Activated CD8-positive, alpha-beta memory T cell treated with anti-CD3 and anti-CD28 coated beads for 48 hours (primary cell): ENCODE measurements around the gene SLC4A1AP.

Experiments
- DNase-seq, 3 experiments: peaks; one replicate each; pipeline ENCODE4 v3.0.0-alpha.2; 2020; ENCODE audit warnings: low read depth in 2 of 3, low spot score in 2 of 3

The SLC4A1AP gene

DNA sequence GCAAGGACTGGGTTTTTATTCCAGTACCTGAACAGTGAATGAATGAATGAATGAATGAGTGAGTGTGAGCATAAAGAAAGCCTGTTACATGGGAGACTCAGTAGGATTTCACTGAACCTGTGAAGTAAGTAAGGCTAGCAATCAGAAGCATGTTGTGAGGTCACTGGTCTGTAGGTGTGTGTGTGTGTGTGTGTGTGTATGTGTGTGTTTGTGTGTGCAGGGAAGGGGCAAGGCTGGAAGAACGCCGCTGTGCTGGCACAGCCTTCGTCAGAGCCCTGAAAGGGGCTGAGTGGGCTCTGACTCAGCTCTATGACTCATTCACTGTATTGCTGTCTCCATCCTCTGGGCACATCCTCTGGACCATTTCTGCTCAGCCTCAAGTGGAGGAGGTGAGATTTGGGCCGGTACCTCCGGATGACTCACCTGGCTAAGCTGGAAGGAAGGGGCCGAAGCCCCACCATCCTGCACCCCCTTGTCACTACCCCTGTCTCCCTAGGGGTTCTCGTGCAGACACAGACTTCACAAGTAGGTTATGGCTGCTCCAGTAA, 56.4 kb downstream of the SLC4A1AP start:
- peak in 1 of 3 experiments; percentile 29 for DNase-seq

DNA sequence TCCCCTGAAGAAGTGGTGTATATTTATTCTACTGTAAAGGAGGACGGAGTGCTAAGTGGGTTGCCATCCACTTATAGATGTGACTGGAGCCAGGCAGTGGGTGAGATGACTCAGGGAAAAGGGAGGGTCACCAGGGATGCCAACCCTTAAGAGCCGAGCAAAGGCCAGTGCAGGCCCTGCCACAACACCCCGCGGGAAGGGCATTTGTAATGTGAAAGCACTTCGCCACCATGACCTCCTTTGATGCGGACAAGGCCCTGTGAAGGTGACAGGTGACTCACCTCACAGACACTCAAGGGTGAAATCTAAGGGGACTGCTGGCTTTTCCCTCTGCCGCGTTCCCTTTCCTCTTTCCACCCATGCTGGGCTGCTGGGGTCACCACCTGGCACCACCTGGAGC, 57.6 kb downstream of the SLC4A1AP start:
- no peak for DNase-seq

DNA sequence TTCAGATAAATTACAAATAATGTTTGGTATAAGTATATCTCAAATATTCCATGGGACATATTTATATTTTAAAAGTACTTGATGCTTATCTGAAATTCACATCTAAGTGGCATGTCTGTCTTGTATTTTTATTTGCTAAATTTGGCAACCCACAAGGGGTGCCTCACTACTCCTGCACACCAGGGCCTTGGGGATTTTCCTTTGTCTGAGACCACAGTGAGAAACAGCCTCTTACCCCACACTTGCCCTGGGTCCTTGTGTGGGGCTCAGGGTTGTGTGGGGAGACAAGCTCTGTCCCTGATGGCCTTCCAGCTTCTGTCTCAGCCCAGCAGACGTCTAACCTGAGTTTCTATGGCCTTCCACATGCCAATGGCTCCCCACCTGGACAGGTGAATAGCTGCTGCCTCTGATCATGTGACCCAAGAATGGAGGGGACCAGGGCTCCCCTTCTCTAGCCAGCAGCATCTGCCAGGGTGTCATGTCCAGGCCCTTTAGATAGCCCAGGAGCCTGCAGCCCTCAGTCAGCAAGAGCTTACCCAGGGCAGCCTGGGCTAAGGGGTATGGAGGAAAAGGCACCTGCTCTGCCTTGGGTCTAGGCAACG, 58.3 kb downstream of the SLC4A1AP start:
- DNase-seq, result no peak

DNA sequence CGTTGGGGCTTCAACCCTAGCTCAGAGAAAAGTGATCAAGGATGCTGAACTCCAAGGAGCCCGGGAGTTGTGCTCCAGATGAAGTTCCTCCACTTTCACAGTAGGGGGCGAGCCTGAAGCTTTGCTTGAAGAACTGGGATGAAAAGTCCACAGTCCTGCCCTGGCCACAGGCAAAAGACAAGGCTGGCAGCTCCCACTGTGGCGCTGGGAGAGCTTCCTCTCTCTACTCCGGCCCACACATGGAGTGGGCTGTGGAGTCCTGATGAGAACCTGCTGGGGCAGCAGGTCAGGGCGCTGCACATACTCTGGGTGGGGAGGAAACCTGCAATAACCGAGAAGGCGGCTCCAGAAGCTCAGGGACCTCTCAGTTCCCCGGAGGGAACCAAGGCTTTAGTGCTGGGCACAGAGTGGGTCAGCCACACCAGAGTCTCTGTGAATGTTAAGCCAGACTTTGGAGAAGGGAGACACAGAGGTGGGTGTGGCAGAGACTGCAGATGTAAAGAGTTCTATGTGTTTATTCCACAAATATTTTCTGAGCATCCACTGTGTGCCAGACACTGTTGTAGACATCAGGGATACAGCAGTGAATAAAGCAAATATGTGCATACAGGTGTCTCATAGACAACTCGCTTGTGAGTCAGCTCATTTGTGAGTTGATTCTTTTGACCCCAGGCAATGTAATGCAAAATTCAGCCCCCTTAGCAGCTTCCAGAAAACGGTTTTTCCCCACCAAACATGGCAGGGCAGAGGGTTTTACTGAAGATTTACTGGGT, 59.9 kb downstream of the SLC4A1AP start:
- no peak for DNase-seq

DNA sequence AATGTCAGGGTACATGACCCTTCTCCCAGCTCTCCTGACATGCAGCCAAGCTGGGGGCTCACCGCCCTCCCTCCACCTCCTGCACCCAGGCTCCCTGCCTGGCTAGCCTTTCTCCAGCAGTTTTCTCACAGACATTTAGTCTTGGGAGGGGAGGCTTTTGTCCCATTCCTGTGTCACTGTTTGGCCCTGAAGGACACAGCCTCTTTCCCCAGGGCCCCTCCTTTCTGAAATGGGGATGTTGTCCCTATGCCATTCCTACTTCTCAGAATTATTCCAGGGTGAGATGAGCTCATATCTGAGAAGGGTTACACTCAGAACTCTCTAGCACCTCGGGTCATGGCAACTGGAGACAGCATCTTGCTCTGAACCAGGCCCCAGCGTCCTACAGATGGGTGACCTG, 60.5 kb downstream of the SLC4A1AP start:
- no peak for DNase-seq

DNA sequence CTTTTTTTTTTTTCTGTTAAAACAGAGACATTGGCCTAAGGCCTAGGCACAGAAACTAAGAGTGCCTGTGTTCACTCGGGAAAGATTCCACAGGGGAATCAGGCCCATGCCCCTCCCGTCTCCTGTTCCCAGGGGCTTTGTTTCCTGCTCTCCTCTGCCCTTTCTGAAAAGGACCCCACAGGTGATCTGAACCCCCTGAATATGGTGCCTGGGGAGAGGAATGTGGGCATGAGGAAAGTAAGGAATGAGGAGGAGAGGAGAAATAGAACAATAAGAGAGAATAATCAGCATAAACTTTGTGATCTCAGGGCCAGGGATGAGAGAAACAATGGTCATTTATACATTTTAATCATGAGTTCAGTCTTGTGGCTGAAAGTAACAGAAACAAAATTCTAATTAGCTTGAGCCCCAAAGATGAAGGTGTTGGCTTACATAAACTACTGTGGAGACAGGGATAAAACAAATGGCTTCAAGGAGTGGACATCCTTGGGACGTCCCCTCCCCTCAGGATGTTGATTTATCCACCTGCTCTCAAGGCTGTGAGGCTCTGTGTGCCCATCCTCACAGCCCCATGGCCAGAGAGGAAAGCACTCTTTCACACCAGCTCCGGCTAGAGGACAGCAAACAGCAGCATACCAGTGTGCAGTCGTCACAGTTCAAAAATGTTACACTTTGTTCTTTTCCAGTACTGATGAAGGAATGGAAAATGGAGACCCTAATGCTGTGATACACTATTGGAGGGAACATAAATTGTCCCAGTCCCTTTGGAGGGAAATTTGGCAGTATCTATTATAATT, 61.4 kb downstream of the SLC4A1AP start:
- DNase-seq, result no peak

DNA sequence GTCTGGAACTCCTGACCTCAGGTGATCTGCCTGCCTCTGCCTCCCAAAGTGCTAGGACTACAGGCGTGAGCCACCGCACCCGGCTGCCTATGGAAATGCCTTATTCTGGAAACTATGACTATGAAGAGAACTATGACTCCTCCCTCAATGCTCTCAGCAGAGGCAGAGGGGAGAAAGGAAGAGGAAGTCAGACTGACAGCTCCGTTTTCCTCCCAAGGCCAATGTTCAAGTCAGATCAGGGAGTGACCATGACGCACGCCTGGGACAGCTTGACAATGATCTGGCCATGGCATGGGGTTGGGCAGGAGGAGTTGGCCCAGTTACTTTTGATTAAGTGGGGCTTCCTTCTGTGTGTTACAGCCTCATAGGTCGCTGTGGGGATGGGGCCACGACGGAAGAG, 63.6 kb downstream of the SLC4A1AP start:
- no peak for DNase-seq

DNA sequence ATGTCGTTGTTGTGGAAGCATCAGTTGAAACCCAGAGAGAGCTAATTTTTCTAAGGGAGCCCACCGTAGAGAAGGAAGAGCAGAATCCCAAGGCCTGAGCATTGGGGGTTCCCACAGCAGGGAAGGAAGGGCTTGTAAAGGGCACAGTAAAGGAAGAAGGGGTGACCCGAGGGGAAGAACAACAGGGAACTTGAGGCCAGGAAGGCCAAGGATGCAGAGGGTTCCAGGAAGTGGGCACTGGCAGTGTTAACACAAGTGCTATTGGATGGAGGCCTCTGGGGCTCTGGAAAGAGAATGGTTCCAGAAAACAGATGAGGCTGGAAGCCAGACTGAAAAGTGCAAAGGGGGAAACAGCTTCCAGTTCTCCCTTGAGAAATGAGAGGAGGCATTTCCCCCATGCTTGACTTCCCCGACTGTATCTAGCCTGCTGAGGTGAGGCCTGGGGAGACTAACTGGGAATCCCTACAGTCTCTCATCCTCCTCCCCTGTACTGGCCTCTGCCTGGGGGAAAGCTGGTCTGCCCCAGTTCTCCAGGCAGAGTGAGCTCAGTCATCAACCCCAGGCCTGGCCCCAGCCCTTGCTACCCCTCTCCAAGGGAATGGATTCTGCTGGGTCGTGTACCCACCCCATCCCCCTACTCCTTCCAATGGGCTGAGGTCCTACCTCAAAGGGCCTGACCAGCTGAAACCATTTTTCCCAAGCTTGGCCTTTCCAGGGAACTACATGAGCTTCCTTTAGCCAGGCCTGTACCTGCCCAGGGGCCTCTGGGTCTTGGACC, 64.6 kb downstream of the SLC4A1AP start:
- no peak for DNase-seq

DNA sequence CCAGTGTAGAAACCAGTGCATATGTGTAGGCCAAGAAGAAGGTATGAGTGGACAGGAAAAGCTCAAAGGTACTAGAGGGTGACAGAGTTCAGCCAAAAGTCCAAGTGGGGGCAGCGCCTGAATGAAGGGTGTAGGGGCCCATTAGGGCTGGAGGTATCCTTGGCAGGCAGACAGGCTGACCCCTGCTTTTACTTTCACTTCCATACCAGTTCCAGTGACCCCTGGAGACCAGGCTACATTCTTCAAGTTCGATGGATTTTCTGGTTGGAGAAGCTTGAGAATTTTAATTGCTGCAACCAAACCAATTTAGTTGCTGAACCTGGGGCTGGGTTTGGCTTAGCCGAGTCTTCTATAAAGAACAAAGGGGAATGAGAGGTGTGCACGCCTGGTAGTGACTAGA, 65.5 kb downstream of the SLC4A1AP start:
- no peak for DNase-seq

DNA sequence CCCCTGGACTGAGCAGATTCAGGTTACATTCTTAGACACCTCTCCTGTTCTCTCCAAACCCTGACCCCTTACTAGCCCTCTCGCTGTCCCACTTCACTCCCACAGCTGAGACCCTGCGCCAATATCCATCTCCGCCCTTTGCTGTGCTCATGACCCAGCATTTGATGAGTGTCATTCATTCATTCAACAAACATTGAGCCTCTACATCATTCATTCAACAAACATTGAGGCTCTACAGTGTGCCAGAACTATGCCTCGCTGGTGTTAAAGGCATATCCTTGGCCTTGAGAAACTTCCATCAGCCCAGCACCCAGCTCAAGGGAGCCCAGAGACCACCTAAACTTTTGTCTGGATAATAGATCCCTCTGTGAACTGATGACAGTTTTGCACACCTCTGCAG, 65.9 kb downstream of the SLC4A1AP start:
- DNase-seq, result no peak

DNA sequence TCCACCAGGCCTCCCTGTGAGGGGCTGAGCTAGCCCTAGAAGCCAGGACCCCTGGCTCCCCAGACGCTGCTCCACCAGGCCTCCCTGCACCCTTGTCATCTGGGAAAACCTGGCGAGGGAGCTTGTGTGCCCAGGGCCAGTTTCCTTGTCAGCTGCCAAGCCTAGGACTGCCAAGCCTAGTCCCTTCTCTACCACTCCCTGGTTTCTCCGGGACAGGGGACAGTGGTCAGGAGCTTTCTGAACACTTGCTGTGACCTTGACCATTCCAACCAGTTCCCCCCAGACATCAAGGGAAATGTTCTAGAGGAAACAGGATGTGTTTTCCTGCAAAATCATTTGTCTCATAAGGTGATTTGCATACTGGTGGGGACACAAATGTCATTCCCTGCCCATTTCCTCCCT, 66.6 kb downstream of the SLC4A1AP start:
- DNase-seq, result no peak

DNA sequence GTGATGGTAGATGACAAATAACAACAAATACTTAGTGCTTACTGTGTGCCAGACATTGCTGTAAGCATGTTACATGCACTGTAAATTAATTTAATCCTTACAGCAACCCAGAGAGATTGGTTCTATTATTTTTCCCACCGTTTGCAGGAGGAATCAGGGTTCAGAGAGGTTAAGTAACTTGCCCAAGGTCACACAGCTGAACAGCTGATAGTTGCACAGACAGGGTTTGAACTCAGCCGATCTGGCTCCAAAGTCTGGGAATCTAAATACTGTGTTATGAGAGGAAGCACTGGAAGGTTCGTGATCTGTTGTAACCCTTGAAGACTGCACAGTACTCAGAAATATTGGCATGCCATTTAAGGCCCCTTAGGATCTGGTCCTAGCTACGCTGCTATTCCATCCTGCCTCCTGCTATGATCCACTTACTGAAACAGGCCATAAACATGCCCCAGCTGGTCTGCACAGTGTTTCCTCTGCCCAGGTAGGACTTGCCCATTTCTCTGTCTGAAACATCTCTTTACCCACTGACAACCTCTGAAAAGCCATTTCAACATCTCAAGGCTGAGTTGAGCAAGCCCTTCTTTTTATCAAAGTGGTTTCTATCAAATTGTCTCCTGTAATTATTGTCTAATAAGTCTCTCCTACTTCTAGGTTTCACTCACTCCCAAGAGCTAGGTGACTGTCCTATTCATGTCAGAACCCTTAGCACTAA, 67.4 kb downstream of the SLC4A1AP start:
- DNase-seq, result no peak

DNA sequence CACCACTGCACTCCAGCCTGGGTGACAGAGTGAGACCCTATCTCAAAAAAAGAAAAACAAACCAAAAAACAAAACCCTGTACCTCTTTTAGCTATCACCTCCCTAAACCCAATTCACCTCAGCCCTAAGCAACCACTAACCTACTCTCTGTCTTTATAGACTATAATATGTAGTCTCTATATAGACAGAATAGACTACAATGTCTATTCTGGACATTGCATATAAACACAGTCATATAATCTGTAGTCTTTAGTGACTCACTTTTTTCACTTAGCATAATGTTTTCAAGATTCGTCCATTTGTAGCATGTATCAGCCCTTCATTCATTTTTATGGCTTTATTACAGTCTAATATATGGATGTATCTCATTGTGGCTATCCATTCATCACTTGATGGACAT, 70.6 kb downstream of the SLC4A1AP start:
- DNase-seq, result no peak

DNA sequence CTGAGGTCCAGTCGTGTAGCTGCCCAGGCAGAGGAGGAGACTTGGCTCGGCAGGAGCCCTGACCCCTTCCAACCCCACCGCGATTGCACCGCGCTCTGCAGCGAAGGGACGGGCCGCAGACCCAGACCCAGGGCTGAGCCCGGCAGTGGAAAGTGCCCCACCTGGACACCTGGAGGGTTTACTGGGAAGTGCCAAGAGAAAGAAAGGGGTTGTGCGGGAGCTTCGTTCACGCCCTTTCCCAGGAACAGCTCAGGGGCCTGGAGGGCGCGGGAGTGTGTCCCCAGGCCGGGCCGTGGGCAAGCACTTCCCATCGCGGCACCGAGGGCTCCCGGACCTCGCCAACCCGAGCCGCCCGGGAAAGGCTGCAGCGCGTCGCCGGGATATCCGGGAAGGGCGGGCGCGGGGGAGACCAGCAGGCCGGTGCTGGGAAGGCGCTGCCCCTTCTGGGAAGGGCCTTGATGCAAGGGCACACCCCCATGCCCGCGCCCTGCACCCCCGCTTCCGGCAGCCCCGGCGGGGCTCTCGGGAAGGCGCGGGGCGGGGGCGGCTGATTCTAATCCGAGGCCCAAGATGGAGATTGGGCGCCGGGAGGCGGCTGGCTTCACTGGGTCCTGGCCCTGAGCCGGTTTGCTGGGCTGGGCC, 71.7 kb downstream of the SLC4A1AP start:
- DNase-seq, result no peak

DNA sequence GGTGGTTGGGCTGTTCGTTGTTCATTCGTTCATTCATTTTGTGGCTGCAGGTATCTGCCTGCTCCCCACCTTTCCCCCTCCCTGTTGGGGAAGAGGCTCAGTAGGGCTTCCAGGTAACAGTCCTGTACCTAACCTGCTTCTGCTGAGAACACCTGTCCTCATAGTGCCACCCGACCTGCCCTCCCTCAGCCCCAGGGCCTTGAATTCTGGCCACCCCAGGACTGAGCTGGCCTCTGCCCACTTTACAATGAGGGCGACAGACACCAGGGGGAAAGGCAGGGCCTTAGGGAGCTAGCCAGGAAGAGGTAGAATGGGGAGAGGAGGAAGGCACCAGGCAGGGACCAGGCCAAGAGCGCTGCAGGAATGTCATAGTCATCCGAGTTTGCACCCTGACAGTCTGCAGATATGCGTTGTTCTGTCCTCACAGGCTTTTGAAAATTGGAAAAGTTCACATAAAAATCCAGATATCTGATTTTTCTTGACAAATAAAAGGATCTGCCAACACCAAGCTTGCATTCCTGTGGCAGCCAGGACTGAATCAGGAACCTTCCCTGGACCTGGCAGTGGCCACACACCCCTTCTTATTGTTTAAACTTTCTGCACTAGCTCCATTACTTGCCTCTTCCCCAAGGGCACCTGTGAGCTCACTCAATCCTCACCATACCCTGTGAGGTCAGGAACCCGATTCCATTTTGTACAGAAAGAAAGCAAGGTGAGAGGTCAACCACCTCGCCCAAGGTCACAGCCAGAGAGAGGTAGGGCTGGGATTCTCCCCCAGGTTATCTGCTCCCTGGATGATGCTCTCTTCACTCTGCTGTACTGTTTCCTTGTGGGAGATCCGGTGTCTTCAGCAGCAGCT, 72.6 kb downstream of the SLC4A1AP start:
- DNase-seq, result no peak

DNA sequence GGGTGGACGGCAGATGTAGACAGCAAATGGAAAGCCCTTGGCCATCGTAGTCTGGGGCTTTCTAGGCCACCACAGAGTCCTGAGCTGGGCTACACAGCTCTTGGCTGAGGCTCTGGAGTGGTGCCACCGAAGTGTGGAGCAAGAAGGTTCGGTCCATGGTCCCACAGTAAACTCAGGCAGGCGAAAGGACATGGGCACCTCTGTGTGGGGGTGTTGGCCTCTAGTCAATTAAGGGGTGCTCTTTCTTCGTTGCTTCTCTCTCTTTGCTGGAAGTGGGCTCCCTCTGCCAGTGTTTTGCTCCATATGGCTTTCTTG, 73.2 kb downstream of the SLC4A1AP start:
- no peak for DNase-seq

DNA sequence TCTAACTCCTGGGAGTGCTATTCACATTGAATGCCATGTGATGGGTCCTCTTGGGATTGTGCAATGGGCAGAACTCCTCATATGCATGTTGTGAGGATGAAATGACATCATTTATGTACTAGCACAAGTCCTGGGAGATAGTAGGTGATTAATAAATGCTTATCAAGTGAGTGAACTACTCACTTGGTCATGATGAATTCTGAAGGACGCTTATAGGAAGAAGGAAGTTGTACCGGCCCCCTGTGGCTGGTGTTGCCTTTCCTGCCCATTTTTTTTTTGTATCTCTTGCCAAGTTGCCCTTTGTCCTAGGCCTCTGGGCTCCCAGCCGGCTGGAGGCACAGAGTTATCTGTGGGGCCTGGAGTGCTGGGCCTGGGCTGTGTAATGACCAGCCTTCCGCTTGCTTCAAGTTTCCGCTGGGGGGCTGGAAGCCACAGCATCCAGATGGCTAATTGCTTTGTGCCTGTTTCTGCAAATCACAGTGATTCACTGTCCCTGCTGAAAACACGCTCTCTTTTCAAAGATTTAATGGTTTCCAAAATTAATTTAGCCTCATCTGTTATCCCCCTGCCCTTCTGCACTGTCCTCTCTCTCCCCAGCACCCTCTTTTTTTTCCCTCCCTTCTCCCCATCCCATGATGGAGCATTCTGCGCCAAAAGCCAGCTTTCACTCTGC, 74.1 kb downstream of the SLC4A1AP start:
- DNase-seq, result no peak

DNA sequence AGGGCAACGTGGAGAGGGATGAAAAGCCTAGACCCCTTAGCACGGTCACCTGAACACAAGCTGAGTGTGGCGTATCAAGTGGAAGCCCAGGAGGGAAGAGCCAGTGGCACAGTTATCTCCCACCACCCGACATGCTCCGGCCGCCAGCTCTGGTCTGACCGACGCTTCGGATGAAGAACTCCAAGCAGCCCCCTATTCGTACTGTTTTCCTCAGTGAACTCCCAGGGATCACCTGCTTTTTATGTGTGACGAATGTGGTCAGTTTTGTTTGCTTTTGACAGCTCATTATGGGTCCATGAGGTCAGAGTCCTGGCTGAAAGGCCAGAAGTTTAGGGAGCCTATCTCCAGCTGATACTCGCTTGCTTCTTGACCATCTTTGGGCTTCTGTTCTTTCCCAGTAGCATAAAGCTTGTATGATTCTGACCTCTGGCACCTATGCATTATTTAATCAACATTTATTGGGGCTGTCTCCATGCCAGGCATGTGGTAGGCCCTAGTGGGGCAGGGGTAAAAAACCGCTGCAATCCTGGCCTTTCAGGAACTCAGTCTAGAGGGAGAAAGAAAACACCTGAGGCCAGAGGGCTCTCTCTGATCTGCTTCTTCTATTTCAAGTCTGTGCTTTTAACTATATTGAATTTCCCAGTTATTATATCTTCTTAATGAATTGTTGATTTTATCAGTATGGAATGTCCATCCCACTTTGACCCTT, 74.8 kb downstream of the SLC4A1AP start:
- no peak for DNase-seq
